Femur (tissue), 1 donor: Measurements from ENCODE around the gene CYP3A4.

Source experiments
- DNase-seq: peaks from one replicate; pipeline ENCODE4 v3.0.0-alpha.2; 2017

CYP3A4 gene

DNA sequence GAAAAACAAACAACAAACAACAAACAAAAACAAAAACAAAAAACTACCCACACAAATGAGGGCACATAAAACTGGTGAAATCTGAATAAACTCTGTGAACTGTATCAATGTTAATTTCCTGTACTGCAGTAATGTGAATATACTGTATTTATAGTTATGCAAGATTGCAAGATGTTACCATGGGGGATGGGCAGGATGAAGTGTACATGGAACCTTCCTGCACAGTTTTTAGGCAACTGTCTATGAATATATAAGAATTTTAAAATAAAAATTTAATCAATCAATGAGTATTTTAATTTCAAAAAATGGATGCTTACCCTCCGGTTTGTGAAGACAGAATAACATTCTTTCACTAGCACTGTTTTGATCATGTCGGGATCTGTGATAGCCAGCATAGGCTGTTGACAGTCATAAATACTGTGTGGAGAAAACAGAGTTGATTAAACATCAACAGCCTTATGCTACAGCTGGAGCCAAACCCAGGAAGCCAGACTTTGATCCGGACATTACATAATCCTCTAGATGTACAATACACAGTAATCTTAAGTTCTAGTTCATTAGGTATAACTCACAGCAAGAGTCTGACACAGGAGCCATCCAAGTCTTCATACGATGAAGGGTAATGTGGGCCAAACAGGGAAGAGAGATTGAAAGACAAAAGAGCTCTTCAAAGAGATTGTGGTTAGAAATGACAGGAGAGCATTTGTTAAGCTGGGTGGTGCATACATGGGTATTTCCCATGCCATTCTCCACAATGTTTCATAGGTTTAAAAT, 63.8 kb downstream of the CYP3A4 start:
- DNase-seq: no peak

- DNase-seq: no peak
These were observed 69.9 kb downstream of the CYP3A4 start for GRCh38 chr7:99713995-99714570.

- no peak for DNase-seq
These were observed 74.0 kb downstream of the CYP3A4 start for GRCh38 chr7:99709838-99710578.

DNA sequence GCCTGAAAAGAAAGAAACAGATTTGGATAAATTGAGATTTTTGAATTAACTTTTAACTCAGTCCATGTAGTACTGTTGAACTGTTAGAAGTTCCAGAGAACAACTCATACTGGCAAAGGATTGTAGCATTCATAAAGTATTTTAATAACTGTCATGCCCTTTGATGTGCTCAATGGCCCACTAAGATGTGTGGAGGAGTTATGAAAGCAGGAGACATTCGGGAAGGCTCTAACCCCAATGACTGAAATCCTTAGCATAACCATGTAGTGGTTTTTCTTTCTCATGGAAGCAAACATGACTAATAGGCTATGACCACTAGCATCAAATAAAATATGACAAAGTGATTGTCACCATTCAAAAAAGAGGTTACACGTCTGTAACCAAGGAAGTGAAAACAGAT, 74.7 kb downstream of the CYP3A4 start:
- no peak for DNase-seq

GRCh38 chr7:99707096-99707495, 76.9 kb downstream of the CYP3A4 start:
- DNase-seq: no peak
